ENCODE data around the gene GPX2. TPM values are rescaled to one million over a fixed set of nuclear protein-coding genes. Genes with fewer than 3 reads are reported as not detected.

The GPX2 gene
- total RNA-seq, 2 donors from 2014 or later: 489 to 682 TPM

DNA sequence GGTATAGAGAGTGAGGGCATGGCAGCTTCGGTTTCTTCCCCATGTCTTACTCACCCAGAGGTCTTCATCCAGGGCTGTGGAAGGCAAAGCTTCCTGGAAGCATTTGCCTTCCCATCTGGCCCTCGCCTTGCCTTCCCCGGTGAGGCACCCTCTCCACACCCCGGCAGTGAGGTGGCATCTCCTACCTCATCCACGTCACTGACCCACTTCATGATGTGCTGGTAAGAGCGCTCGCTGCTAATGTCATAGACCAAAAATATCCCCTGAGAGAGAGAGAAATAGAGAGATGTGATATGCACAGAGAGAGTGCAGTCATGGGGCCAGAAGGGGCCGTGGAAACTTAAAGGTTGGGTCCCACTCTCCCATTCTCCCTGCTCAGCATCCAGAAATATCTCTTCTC is 8.3 kb upstream of the GPX2 start:
- no peaks in the 10 kb centered on the region for H3K27me3 ChIP-seq
- no peak overlapping the region for H3K9ac ChIP-seq (ENCODE audit: low read depth in 2 of 2, low read length in 2 of 2)
- H3K9me3 ChIP-seq: no peaks in the 10 kb centered on the region
- no peak overlapping the region for H3K4me3 ChIP-seq
- no peaks in the 10 kb centered on the region for H3K4me1 ChIP-seq
- intact Hi-C loops (cut with DNase I): no loop called here
- H3K36me3 ChIP-seq: no peaks in the 10 kb centered on the region
- TF ChIP-seq, protein P1, sequence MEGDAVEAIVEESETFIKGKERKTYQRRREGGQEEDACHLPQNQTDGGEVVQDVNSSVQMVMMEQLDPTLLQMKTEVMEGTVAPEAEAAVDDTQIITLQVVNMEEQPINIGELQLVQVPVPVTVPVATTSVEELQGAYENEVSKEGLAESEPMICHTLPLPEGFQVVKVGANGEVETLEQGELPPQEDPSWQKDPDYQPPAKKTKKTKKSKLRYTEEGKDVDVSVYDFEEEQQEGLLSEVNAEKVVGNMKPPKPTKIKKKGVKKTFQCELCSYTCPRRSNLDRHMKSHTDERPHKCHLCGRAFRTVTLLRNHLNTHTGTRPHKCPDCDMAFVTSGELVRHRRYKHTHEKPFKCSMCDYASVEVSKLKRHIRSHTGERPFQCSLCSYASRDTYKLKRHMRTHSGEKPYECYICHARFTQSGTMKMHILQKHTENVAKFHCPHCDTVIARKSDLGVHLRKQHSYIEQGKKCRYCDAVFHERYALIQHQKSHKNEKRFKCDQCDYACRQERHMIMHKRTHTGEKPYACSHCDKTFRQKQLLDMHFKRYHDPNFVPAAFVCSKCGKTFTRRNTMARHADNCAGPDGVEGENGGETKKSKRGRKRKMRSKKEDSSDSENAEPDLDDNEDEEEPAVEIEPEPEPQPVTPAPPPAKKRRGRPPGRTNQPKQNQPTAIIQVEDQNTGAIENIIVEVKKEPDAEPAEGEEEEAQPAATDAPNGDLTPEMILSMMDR (IDR thresholded peaks at IDR 0.05): no peak
- DNase-seq: no peak
- no peak overlapping the region for H3K27ac ChIP-seq

DNA sequence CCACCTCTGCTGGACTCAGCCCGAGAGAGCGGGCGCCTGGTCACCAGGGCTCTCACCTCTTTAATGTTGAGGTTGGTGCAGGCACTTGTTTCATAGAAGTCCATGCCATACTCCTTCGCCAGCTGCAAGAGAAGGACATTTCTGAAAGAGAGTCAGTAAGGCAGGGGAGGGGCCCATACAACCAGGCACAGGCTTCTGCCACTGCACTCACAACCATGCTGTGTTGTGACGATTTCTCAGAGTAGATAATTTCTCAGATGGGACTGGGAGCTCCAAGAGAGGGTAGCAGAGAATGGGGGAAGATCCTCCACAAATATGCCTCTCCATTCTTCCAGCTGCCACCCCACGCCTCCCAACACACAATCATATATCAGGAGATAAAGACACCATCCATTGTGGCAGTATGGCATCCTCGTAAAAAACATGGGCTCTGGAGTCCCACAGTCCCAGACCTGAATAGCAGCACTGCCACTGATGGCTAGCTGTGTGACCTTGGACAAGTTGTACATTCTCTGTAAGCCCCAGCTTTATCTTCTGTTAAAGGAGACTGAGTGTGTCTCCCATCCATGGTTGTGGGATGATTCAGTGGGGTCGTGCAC is 6.2 kb upstream of the GPX2 start:
- H3K9ac ChIP-seq (ENCODE audit: low read depth in 2 of 2, low read length in 2 of 2): no peak overlapping the region
- H3K4me3 ChIP-seq: no peak overlapping the region
- H3K4me1 ChIP-seq: peaks cover 5% of the 10 kb centered on the region
- TF ChIP-seq, protein P1 (IDR thresholded peaks at IDR 0.05): no peak
- no peaks in the 10 kb centered on the region for H3K9me3 ChIP-seq
- no peak overlapping the region for H3K27ac ChIP-seq
- DNase-seq: no peak
- intact Hi-C loops (cut with DNase I): no loop called here
- H3K36me3 ChIP-seq: no peaks in the 10 kb centered on the region
- no peaks in the 10 kb centered on the region for H3K27me3 ChIP-seq

DNA sequence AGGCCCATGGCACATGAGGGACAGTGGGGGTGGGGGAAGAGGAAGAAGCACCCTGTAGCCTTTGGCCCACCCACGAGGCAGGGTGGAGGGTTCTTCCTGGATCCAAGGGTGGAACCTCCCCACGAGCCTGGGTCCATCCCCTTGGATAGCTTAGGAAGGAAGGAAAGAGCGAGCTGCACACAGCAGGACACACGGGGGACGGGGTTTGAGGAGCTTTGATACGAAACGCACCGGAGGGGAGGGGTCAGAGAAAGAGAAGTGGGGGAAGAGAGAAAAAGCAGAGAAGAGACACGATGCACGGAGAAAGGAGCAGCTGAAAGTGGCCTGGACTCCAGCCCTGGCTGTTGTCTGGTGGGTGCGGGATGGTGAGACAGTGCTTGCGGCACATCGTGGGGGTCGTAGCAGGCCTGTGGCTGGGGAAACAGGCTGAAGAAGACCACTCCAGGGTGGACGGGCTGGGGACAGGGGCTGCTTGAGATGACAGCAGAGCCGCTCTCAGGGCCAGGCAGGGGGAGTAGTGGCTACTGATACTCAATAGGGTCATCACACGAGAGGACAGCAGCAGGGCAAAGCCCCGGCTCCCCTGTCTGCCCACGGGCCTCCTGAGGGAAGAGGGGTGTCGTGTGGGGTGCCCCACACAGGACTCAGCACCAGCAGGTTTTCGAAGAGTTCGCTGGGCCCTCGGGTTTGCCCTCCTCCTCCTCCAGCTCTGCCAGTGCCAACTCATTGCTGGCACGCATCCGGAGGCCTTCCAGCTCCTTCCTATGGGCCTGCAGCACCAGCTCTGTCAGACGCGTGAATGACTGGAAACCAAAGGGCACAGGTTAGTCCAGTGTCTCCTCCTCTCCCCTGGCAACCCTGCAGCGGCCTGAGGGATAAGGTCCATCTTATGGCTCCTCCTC is 5.4 kb upstream of the GPX2 start:
- Histone ChIP-seq H3K9me3 (no peaks in the 10 kb centered on the region), H3K4me1 (peaks cover 8% of the 10 kb centered on the region), H3K27ac (no peak overlapping the region), H3K36me3 (no peaks in the 10 kb centered on the region), H3K9ac (ENCODE audit: low read depth in 2 of 2, low read length in 2 of 2) (no peak overlapping the region), H3K27me3 (no peaks in the 10 kb centered on the region), H3K4me3 (no peak overlapping the region)
- TF ChIP-seq, protein P1 (IDR thresholded peaks at IDR 0.05): no peak
- intact Hi-C loops (cut with DNase I): no loop called here
- no peak for DNase-seq

DNA sequence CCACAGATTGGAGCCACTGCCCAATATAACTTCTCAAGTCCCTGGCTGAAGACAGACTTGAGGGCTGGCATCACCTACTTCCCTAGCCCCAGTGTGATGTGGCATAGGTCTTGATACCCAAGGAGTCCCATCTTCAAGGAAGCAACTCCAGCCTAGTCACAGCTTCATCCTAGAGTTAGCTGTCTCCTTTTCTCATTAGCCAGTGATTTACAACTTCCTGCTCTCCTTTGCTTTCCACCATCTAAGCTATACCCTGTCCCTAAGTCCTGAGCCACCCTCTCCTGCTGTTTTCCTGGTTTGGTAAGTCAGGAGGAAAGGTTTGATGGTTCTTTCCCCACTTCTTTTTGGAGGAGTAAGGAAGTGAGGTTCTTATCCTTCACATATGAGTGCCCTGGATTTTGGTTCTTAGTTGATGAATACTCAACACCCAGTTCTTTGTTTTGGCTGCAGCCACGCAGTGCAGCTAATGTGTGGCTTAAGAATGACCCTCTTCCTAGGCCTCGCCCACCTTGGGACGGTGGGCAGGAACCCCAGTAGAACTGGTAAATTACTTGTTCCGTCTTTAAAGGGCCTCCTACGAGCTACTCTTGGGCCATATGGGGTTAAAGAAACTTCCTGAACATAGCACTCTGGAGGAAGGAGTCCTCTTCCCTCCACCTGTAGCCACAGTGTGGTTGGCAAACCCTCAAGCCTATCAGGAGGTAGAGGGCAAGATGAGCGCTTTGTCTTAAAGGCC is 3.9 kb upstream of the GPX2 start:
- intact Hi-C loops (cut with DNase I): no loop called here
- Histone ChIP-seq H3K36me3 (no peaks in the 10 kb centered on the region), H3K9me3 (no peaks in the 10 kb centered on the region)

More for the DNA sequence above, 3.9 kb upstream of the GPX2 start:
- TF ChIP-seq, protein P1 (IDR thresholded peaks at IDR 0.05): no peak
- no peak overlapping the region for H3K9ac ChIP-seq (ENCODE audit: low read depth in 2 of 2, low read length in 2 of 2)
- no peak overlapping the region for H3K27ac ChIP-seq
- no peaks in the 10 kb centered on the region for H3K27me3 ChIP-seq
- no peak for DNase-seq
- H3K4me3 ChIP-seq: no peak overlapping the region
- H3K4me1 ChIP-seq: peaks cover 8% of the 10 kb centered on the region

Data from colonic mucosa (tissue), 4 donors.